Measurements from ENCODE around the gene UNC45A.

- TF ChIP-seq POLR2A (IDR thresholded peaks at IDR 0.05) (no peak), CTCF (IDR thresholded peaks at IDR 0.05) (no peak)
These were observed 48.8 kb upstream of the UNC45A start for GRCh38 chr15:90886291-90886614.
